Activated CD4-positive, CD25-positive, alpha-beta regulatory T cell (primary cell): ENCODE data around the gene SGMS1.

Experiments
- DNase-seq, 4 experiments: peaks; one replicate each; lab custom pipeline; 2025; lab: John Stamatoyannopoulos, UW

The SGMS1 gene

GRCh38 chr10:50334273-50334672 lies 289.5 kb downstream of the SGMS1 start:
- DNase-seq = no peak

GRCh38 chr10:50333872-50334271 lies 289.9 kb downstream of the SGMS1 start:
- no peak for DNase-seq

- no peak for DNase-seq
These were observed 291.5 kb downstream of the SGMS1 start for GRCh38 chr10:50332108-50332842.

- no peak for DNase-seq
These were observed 292.3 kb downstream of the SGMS1 start for GRCh38 chr10:50331486-50331885.

DNA sequence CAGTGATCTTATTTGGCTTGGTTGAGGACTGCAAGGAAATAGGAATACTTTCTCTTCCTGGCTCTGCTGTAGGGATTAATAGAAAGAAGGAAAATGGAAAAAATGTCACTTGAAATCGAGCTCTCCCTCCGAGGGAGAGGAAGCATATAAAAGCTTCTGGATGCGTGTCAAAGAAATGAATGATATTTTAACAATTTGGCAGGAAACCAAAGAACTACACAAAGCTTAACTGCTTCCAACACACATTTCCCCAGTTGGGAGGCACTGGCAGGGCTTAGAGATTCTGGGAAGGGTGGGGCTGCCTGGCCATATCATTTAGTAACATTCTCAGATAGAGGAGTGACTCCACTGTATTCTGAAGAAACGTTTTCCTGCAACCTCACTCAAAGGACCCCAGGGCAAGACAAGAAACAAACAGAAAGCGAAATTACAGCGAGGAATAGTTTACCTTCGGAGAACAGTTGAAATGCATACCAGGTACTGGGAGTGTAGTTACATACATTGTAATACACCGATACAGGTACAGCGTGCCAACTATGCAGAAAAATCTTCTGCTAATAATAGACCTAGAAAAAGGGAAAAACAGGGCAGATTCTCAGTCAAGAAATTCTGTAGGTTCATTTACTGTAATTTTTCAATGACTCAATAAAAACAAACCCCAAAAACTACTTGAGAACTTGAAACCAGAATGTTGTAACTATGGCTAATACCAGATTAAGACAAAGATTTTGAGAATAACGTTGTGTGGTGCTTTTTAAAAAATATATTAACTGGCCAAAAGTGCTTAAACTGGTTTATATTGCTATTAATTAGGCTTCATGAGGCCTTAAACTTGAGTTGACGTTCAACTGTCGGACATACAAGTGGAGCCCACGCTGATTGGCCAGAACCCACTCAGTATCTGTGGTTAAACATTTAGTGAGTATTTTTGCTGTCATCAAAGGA lies 296.7 kb downstream of the SGMS1 start:
- no peak for DNase-seq

- no peak for DNase-seq
These were observed 297.6 kb downstream of the SGMS1 start for GRCh38 chr10:50326172-50326555.

GRCh38 chr10:50325449-50326171 lies 298.1 kb downstream of the SGMS1 start:
- DNase-seq = no peak

- no peak for DNase-seq
These were observed 298.9 kb downstream of the SGMS1 start for GRCh38 chr10:50324680-50325393.

- DNase-seq = no peak
These were observed 299.7 kb downstream of the SGMS1 start for GRCh38 chr10:50324046-50324445.

DNA sequence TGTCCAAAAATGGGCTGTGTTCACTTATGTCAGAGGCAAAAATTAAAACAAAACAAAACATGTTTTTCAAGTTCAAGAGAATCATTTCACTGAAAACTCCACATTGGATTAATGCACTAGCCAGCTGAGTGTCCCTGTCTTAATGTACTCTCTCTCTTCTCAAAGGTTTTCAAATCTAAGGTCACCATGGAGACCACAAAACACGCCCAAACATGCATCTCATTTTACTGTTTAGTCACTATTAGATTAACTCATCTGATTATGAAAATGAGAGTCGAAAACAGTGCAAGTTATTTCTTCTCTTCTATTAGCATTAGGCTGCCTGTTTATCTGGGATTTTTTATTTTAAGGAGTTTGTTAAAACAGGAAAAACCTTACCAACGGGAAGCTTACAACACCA lies 301.7 kb downstream of the SGMS1 start:
- no peak for DNase-seq

- no peak for DNase-seq
These were observed 305.6 kb downstream of the SGMS1 start for GRCh38 chr10:50318129-50318528.

DNA sequence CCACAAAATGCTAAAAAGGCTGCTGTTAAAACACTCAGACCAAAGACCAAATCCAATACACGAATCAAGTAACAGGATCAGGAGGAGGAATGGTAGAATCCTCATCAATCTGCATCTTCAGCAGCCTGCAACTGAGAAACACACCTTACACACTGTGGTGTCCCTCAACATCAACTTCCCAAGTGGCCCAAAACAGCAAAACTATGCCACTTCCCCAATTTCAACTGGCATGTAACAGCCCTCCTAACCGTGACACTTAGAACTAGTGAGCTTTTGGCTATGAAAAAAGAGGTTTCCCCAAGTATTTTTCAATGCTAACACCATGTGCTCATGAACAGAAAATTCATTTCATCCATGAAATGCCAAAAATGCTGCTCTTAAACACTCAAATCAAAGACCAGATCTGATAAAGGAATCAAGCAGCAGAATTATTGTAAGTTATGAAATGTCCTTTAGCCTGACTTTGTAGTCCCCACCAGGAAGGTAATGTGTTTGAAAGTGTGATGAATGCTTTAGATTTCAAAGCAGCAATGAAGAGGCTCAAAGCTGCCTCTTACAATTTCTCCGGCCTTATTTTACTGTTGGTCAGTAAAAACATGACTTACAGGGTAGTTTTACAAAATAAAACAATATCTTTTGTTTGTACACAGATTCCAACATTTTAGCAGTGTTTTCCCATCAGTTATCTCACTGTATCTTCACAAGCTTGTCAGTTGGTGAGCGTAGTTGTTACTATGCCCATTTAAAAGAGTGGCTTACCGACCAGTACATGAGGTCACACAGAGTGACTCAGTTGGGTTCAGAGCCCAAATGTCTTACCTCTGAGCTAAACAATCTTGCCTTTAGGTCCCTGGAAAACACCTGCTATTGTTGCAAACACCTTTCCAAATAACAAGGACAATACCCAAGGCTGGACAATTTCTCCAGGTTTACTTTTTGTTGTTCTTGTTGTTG lies 306.8 kb downstream of the SGMS1 start:
- no peak for DNase-seq

DNA sequence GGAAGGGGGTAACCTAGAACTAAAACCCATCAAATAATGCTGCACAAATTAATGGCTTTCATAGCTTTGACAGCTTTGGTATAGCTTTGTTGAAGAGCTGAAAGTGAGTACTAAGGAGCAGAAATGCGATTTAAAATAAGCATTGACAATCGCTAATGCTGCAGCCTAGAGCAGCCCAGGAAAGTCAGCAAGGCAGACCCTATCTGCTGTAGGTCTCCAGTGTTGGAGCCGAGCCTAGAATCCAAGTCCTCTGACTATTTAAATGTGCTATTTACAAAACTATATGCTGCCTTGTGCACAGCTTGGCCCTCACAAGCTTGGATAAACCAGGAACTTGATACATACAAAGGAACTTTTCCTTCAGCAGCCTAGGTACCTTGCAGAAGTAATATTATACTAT lies 307.6 kb downstream of the SGMS1 start:
- DNase-seq = no peak

GRCh38 chr10:50315424-50315823 lies 308.3 kb downstream of the SGMS1 start:
- no peak for DNase-seq

DNA sequence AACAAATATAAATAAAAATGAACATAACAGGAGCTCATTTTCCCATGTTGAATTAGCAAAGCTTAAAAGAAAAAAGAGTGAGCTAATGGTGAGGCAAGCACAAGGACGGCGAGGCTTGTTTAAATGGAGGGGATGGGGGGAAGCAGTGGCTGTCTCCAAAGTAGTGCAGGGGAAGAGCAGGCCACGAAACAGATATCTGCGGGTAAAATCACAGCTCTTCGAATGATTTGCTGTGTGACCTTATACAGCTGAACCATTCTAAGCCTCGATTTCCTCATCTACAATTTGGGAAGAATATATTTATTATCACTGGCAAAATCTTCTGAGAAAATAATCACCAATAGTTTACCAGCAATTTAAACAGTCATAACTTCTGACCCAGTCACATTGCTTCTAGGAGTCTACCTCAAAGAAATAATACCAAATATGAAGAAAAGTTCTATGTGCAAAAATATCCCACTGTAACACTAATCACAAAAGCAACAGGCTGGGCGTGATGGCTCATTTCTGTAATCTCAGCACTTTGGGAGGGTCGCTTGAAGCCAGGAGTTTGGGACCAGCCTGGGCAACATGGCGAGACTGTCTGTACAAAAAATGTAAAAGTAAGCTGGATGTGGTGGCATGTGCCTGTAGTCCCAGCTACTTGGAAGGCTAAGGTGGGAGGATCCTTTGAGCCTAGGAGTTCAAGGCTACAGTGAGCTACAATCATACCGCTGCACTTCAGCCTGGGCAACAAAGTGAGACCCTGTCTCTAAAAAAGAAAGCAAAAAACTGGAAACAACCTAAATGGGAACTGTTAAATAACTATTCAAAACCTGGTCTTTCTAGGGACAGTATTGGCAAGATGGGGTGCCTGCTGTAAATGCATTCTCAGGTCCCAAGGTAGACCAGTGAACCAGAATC lies 309.3 kb downstream of the SGMS1 start:
- no peak for DNase-seq

DNA sequence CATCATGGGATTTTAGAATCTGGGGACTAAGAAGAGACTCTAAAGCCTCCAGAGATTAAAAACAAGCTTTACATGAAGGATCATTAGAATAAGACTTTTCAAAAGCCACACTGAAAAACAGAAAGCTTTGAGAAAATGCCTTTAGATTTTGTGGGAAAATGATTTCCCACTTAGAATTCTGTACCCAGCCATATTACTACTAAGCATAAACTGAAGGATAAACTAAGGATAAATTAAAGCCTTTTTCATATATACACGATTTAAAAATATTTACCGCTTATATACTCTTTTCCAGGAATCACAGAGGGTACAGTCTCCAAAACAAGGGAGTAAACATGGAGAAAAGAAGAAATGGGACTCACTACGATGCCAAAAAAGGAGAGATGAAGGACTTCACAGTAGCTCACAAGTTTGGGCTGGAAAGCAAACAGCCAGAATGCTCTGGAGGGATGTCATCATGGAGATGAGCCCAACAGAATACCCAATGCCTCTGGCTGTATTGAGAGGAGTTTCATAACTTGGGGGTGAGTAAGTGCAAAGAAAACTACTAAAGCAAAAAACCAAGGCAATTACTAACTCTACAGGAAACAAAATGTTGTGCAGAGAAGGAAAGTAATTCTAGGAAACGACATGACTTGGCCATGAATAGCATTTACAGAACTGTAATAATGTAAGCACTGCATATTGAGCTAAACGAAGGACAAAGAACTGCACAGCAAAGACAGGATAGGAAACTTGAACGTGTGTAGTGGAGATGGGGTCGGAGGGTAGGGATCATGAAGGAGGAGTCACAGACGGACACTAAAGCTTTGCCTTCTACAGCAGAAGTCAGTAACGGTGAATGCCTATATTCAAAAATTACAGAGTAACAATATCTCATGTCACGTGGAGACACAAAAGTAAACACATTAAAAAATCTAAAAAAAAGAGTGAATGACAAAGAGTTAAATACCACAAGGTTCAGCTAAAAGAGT lies 311.0 kb downstream of the SGMS1 start:
- DNase-seq = no peak

GRCh38 chr10:50310560-50311174 lies 313.1 kb downstream of the SGMS1 start:
- DNase-seq = no peak

GRCh38 chr10:50309342-50309741 lies 314.4 kb downstream of the SGMS1 start:
- no peak for DNase-seq
